Epidermal melanocyte (primary cell): ENCODE measurements around the gene NPR2.

Experiments used
- DNase-seq: peaks from one replicate; pipeline ENCODE4 v3.0.0; 2011; ENCODE audit warnings: low spot score; ENCODE audit not compliant: insufficient read length

The NPR2 gene

DNA sequence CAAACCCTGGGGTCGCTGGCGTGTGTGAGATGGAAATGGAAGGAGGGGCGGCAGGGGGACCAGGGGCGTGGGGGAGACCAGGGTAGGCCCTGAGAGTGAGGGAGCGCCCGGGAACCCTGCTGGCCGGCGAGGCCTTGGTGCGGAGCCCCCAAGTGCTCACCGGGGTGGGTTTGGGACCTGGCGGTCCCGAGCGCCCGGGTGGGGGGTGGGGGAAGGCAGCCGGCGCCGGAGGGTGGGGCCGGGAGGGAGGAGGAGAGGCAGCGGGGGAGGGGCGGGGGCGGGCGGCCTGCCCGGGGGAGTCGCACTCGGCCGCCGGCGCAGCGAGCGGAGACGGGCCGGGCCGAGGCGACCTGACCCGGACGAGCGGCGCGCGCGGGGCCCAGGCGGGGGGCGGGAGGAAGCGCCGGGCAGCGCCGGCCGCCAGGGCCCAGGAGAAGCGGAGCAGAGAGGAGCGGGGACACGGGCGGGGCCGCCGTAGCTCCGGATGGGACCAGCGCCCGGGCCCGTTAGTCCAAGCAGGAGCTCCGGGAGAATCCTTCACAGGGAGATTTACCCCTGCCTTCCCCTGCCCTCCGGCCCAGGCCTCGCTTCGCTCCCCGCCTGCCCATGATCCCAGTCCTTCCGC lies at the start of gene NPR2:
TSS of gene NPR2 (plus strand) at position 295 of the 625 bp plus-strand sequence. CDS start 818 bp downstream, outside the sequence.
- DNase-seq = no peak

DNA sequence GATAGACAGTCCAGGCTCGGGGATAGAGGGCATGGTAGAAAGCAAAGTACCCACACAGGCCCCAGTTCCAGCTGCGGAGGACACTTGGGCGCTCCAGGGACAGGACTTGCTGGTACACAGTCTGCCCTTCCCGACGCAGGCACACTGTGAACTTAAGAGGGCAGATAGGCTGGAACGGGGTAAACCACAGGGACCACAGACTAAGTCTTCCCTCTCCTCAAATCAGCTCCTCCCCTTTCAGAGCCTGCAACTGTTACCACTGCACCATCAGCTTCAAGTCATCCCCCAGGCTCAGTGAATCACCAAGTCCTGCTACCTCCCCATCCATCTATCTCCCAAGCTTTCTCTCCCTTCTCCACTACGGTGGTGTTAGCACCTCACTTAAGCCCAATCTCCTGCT lies 49.7 kb upstream of the NPR2 start:
- DNase-seq = no peak

DNA sequence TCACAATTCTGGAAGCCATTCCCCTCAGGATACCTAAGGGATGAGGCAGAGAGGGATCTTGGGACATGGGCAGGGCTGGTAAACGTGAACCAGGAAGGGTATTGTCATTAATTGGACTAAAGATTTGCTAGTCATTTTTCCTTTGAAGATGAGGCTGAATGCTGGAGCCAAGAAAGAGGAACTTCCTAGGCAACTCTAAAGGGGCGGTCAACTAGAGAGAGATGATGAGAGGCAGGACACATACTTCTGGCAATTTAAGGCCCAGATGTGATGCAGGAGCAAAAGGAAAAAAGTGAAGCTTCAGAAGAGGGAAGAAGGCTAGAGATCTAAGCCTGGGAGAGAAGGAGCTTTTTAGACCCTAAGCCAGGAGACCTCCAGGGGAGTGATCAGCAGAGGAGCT lies 47.9 kb upstream of the NPR2 start:
- DNase-seq = no peak

DNA sequence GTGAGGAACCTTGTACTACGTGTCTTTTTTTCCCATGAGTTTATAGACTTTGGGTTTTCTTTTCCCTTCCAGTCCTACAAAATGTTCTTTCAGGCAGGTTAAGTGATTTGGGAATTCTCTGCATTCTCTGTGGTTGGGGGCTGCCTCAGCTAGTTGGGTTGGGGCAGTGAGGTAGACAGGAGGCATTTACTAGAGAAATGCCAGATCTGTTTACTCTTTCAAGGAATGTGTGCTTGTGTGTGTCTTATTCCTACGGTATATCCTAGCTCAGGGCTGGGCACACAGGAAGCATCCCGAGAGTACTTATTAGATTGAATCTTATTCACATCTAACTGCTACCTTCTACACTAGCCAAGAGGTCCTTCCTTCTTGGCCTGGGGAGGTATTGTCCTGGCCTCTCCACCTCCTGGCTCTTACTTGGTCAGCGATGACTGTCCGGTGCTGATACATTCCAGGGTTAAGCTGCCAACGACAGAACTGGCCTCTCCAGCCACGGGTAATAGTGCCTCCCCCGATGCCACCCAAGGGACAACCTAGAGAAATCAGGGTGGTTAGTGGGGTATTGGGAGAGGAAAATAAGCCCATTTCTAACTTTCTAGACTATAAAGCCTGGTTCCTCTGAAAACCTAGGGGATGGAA lies 47.4 kb upstream of the NPR2 start:
- DNase-seq = no peak

DNA sequence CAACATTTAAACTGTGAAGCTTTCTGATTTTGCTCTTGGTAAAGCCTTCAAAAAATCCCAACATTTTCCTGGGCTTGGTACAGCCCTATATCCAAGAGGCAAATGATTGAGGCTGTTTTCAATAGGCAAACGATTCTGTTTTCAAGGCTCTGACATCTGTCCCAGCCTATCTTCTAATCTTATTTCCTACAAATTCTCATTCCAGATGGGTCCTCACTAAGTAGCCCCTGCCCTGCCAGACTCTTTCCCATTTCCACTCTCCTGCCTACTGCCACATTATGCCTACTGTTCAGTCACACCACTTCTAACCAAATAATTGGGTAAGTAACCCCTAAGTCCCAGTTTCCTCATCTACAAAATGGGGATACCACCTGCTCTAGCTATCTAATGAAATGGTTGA lies 45.8 kb upstream of the NPR2 start:
- no peak for DNase-seq

DNA sequence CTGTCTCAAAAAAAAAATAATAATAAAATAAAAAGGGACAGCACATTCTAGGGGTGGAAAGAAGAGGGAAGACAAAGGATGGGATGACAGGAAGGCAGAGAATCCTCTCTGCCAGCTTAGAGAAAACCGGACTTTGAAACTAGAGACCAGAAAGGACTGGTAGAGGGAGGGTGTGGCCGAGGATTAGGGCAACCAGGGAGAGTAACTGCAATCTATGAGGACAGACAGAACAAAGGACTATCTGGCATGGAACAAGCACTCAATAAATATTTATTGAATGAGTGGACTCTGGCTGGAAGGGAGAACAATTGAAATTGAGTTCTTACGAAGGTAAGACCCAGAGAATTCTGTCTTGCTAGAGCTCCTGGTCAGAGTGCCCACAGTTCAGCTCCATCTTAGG lies 44.8 kb upstream of the NPR2 start:
- DNase-seq = no peak

DNA sequence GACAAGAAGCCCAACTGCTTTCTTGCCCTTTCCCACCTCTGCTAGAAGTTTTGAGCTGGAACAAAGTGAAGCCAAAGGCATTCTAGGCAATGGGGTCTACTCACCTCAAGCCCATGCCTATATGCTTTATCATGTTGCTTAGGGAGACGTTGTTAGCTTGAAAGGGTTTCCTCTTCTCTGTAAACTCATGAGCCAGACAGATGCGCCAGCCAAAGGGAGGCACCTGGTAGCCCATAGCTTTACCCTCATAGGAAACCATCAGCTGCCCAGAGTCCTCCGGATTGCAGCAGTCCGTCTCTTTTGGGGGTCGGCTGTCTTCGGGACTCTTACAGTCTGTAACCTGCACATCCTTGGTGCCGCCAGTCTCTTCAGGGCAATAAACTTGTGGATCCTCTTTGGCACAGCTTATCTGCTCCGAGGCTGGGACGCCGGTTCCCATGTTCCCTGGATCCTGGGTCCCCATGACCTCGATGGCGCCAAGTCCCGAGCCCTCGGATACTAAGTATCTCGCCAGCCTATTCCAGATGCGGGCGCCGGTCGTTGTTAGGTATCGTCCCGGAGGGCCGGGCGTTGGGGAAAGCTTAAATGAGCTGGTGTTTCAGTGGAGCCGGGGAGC lies 43.0 kb upstream of the NPR2 start:
- DNase-seq = no peak

DNA sequence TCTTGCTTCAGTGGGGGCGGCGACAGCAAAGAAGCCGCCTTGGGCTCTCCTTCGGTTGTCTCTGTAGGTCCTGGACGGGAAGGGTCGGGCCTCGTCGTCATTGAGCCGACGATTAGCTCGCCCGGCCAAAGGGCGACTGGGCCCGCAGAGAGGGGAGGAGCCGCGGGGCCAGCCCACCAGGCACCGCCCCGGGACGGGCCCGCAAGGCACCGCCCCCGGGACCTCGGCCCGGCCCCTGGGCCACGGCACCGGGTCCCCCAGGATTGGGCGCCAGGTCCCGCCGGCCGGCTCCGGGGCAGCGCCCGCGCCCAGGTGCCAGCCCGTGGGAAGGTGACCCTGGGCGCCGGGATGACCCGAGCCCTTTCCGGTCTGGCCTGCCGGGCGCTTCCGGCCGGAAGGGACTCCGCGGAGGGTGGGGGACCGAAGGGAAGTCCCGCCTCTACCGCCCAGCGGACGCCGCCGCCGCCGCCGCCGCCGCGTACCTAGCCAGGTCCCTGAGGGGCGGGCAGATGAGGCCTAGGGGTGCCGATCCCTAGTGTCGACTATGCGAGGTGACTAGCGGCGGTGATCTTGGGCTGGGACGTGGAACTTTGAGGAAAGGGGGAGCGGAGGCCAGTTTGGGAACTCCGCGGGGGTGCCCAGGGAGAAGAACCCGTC lies 42.4 kb upstream of the NPR2 start, which contains the start of the genes GBA2 and RGP1:
TSS of gene GBA2 (minus strand) at position 371 of the 657 bp plus-strand sequence. CDS start 524 bp downstream, outside the sequence.
TSS of gene RGP1 (plus strand) at position 430 of the 657 bp plus-strand sequence. CDS start 469 bp downstream, outside the sequence.
- no peak for DNase-seq

DNA sequence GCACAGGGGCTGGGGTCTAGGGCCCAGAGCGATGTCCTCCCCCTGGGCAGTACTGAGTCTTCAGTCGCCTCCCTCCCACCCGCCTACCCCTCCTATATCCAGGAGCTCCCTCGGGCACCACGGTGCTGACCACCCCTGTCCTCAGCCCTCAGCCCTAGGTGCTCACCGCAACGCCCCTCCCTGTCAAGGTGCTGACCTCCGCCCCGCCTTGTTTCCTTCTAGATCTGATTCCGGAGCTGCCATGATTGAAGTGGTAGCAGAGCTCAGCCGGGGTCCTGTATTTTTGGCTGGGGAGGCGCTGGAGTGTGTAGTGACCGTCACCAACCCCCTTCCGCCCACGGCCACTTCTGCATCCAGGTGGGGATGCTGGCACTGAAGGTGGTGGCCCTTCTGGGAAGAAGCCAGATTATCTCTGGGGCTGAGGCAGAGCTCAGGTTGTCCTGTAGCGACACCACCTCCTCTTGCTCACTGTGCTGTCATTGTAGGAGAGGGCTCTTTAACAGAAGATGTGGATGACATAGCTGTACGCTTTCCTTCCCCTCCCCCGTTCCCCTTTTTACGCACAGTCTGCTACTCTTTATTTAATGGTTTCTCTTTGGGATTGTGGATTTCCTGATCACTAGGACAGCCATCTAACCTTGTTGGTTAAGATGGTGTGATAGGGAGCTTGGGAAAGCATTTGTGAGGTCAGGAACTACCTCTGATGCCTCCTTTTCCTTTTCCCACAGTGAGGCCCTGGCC lies 41.7 kb upstream of the NPR2 start:
- no peak for DNase-seq

DNA sequence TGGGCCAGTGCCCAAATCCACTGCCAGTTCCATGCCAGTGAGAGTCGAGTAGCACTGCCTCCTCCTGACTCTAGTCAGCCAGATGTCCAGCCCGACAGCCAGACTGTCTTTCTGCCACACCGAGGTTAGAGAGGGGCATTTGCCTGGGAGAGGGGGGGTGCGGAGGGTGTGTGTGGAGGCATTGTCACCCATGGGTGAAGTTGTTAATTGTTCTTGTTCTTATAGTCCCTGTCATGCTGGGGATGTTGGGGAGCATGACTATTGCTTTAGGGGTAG lies 41.2 kb upstream of the NPR2 start:
- DNase-seq = no peak

DNA sequence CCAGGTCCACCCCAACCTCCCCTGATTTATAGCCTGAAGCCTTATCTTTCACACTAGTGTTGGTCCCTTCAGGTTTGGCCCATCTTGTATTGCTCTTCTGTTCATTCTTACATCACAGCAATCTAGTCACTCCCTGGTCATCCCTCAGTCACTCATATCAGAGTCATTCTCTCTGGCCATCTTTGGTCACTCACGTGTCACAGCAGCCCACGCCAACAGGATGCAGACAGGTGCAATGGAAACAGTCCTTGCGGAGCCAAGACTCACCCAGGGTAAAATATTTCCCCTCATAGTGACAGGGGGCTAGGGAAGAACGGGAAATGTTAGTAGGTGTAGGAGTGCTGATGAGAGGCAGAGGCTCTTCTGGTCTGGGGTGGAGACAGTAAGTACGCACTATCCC lies 37.9 kb upstream of the NPR2 start:
- DNase-seq = no peak

DNA sequence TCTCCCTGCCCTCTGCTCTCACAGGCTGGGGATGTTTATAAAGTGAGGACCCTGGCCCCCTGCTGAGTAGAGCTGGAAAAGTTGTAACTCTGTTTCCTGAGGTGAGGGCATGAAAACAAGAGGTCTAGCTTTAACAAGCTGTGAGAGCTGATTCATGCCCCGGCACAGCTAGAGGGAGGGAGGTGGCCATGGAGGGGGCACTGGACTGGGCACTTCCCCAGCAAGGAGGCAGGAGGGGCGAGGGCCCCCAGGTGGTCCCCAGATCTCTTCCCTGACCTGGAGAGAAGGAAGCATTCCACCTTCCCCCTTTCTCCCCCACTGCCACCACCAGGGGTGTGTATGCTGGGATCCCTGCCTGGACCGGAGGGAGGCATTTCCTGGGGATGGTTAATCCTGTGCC lies 37.1 kb upstream of the NPR2 start, which contains the start of gene MSMP:
TSS of gene MSMP (minus strand) at position 13 of the 400 bp plus-strand sequence. CDS start 147 bp downstream, outside the sequence.
- no peak for DNase-seq

DNA sequence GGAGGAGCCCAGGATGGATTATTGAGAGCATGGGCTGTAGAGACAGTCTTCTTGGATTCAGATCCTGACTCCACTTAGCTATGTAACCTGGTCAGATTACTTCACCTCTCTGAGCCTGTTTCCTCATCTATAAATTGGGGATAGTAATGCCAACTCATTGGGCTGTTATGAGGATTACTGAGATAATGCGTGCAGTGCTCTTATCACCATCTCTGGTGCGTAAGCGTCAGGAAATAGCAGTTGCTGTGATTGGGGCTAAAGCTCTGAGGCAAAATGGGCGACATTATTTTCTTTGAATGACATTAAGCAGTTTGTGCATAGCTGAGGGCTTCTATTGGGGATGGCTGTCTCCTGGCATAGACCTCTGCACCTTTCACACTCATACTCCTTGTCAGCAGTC lies 36.3 kb upstream of the NPR2 start:
- no peak for DNase-seq

DNA sequence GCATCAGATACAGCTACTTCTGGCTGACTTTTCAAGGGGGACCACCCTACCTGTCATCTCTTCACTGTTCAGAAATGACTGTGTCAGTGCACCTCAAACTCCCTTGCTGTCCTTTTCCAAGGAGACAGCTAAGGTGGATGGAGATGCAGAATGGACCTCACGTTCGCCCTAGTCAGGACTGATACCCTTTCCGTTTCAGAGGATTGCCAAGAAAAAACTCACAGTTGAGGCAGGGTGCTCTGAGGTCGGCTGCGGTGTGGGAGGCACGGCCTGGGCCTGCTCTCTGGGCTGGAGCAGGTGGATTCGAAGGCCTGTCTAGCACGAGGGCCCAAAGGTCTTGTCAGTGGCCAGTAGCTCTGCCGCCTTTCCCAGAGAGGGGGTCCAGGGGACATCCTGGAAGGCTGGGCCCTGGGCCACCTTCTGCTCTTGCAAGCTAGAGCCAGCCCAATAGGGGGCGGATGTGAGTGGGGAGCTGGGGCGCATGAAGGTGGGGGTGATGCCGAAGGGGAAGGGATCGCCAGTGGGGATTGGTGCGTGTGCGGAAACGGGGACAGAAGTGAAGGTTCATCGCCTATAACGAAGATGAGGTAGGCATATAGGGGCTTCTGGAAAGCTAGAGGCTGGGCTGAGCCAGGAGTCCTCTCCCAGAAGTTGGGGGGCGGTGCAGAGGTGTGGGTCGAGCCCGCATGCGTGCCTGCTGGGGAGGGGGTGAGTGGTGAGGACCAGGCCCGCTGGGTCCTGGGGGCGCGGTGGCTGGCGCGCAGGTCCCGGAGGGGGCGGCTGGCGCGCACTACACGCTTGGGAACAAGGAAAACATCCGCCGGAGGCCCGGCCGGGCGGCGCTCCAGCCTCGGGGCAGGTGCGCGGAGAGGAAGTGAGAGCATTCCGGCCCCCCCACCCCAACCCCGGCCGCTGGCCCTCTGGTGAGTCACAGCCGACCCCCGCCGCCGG lies 34.8 kb upstream of the NPR2 start:
- DNase-seq = no peak

DNA sequence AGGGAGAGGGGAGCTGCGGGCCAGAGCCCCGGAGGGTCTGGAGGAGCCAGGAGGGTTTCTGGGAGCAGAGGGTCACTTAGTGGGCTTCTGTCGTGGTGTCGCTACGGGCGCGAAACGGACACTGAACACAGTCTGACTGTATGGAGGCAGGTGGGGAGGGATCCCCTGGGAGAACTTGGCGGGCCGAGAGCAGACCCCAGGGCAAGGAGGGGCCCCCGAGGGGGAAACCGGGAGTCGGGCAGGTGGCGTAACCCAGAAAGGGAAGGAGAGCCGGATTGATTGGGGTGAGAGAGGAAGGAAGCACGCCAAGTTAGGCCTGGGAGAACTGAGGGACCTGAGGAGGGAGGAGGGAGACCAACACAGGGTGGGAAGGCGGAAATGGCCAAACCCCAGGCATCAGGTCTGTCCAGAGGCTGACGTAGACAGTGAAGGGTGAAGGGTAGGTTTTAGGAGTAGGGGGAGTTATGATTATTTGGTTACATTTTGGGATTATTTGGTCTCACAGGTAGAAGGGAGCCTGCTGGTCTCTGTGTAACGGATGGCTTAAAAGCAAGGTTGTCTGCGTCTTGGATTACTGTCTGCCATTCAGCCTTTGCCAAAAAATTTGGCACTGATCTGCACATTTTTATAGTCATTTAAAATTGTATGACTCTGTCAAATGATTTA lies 34.0 kb upstream of the NPR2 start:
- no peak for DNase-seq

DNA sequence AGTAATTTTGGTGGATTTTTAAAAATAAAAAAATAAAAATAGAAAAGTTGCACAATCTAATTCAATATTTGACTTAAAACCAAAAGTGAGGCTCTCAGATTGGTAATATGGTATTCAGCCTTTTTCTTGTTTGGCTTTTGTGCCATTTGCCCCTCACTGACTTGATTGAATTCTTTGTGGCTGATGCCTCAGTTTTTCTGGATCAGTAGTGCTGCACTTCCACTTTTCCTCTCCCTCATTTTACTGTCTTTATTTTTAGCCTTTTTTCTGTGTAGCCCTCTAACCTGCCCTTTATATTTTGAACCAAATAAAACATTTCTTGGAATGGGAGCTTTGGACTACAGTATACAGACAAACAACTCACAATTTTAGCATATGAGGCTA lies 33.5 kb upstream of the NPR2 start:
- DNase-seq = no peak

DNA sequence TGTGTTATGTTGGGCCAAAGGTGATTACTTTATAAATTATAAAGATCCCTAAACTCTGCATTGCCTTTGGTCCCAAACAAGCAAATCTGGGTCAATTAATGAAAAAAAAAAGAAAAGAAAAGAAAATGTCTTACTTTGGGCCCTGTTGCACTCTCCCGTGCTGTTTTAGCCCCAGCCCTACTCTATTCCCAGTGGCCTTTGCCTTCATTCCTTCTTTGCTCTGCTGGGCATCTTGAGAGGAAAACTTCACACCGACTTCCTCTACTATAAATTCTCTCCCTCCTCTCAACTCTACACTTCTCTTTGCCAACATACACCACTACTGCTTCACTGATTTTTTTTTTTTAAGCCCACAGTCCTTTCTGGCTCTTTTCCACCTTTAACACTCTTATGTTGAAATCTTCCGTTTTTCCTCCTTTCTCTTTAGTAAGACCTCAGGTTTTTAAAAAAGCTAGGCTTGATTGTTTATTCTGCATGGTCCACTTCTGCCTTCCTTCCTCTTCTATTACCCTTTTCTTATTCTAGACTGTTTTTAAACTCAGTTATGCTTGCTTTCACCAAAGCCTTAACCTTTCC lies 32.8 kb upstream of the NPR2 start:
- no peak for DNase-seq

DNA sequence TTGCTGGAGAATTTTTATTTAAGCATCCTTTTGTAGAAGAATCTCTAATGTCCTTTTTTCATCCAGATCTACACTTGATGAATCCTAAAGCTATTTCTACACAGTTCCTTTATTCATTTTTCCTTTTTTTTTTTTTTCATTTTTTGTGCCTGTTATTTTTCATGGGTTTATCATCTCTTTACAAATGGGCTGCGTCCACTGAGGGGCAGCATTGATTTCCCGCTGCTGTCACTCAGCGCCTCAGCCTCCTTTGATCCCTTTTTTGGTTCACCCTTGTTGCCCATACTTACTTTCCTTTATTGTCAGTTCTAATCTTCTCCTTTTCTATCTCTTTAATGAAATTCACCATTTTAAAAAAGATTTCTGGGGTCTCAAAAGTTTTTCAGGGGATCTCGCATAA lies 31.6 kb upstream of the NPR2 start:
- no peak for DNase-seq

DNA sequence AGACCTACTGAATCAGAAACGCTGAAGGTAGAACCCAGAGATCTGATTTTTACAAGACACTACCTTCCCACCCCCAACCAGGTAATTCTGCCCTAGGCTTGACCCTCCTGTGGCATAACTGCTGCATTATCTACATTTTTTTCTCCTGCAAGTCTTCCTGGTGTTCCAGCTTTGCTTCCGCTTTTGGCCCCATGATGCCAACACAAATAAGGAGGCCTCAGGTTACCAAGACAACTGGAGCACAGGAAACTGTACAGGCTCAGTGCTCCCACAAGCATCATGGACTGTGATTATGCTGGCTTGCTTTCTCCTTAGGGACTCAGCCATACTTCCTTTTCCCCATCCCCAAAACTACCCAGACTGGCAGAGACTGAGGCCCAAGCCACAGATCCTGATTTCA lies 30.7 kb upstream of the NPR2 start:
- DNase-seq = no peak

DNA sequence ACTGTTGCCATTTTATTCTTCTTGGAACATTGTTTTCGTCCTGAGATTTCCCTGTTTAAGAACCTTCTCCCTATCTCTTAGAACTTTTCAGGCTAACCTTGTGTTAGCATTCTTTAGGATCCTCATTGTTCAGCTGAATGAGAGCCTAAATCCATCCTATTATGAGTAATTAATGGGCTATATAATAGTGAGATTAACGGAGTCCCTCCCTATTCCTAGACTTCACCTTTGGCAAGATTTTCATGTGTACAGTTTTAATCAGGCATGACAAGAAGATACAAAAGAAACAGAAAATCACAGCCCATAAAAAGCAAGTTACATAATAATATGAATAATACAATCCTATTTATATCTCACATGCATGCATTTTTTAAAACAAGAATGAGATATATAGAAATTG lies 28.2 kb upstream of the NPR2 start:
- DNase-seq = no peak
